HepG2 (cell line): ENCODE data around the gene TNRC18. TPM values are rescaled to one million over a fixed set of nuclear protein-coding genes. Genes with fewer than 3 reads are reported as not detected.
A peak's percentile ranks its signal among the peaks of the same experiment; 100 is the strongest.

ENCODE experiments used
- ARID2 ChIP-seq: sonication (generic); formaldehyde crosslinking; IDR thresholded peaks from 2 replicates; pipeline ENCODE4 v1.8.1; 2022; ENCODE audit warnings: mild to moderate bottlenecking, missing genetic modification reagents, borderline replicate concordance
- ATF4 ChIP-seq, 2 experiments: fragments of 450-650 bp in 1 of 2; sonication (generic) in 1 of 2; formaldehyde crosslinking; IDR thresholded peaks; 2 replicates each; pipeline versions ENCODE4 v1.5.0 to v1.8.0; 2020 to 2022; ENCODE audit warnings: mild to moderate bottlenecking in 1 of 2, missing genetic modification reagents in 1 of 2
- DMTF1 ChIP-seq: sonication (generic); formaldehyde crosslinking; IDR thresholded peaks from 2 replicates; pipeline ENCODE4 v1.4.0; 2020; ENCODE audit warnings: mild to moderate bottlenecking, missing genetic modification reagents
- EHMT2 ChIP-seq: fragments of 200-600 bp; sonication (generic); IDR thresholded peaks from 2 replicates; pipeline ENCODE4 v1.7.0; 2017; ENCODE audit warnings: antibody characterized with exemption, low read depth, low read length, borderline replicate concordance
- ETV5 ChIP-seq: IDR thresholded peaks from 2 replicates; pipeline ENCODE4 v1.6.1; 2018; ENCODE audit warnings: missing biosample characterization, missing genetic modification reagents, inconsistent platforms, borderline replicate concordance
- FOXM1 ChIP-seq: sonication (generic); formaldehyde crosslinking; IDR thresholded peaks from 2 replicates; pipeline ENCODE4 v1.5.0; 2020; ENCODE audit warnings: missing genetic modification reagents
- GABPB1 ChIP-seq: IDR thresholded peaks from 2 replicates; pipeline ENCODE4 v1.6.1; 2016; ENCODE audit warnings: mild to moderate bottlenecking, missing genetic modification reagents, moderate library complexity, missing compliant biosample characterization
- KMT2A ChIP-seq: sonication (generic); formaldehyde crosslinking; IDR thresholded peaks from 2 replicates; pipeline ENCODE4 v1.4.0; 2020; ENCODE audit warnings: missing genetic modification reagents
- MEF2D ChIP-seq: sonication (generic); formaldehyde crosslinking; IDR thresholded peaks from 2 replicates; pipeline ENCODE4 v1.5.1; 2020; ENCODE audit warnings: mild to moderate bottlenecking, missing genetic modification reagents
- NONO ChIP-seq, 2 experiments: fragments of 450-650 bp in 1 of 2; sonication (generic) in 1 of 2; formaldehyde crosslinking in 1 of 2; IDR thresholded peaks in 1 of 2; conservative IDR thresholded peaks in 1 of 2; 2 replicates each; pipeline versions ENCODE4 v1.6.1 to v1.8.0; 2017 to 2022; ENCODE audit warnings: mild to moderate bottlenecking in 1 of 2, missing genetic modification reagents in 1 of 2, moderate library complexity in 1 of 2
- PHF20 ChIP-seq: sonication (generic); formaldehyde crosslinking; IDR thresholded peaks from 2 replicates; pipeline ENCODE4 v1.5.0; 2020; ENCODE audit warnings: mild to moderate bottlenecking, missing genetic modification reagents
- POLR2G ChIP-seq: fragments of 200-400 bp; formaldehyde crosslinking; IDR thresholded peaks from 2 replicates; pipeline ENCODE4 v1.6.1; 2018; ENCODE audit warnings: mild to moderate bottlenecking, low read depth, low read length, moderate library complexity
- SMAD9 ChIP-seq: sonication (generic); formaldehyde crosslinking; IDR thresholded peaks from 2 replicates; pipeline ENCODE4 v1.5.1; 2020; ENCODE audit warnings: mild to moderate bottlenecking, missing genetic modification reagents
- SOX13 ChIP-seq, 3 experiments: fragments of 450-650 bp in 1 of 3; sonication (generic) in 1 of 3; formaldehyde crosslinking in 1 of 3; IDR thresholded peaks in 2 of 3; conservative IDR thresholded peaks in 1 of 3; 2 replicates each; pipeline versions ENCODE4 v1.5.0 to v1.6.1; 2016 to 2020; ENCODE audit warnings: antibody characterized with exemption in 1 of 3, mild to moderate bottlenecking in 1 of 3, missing compliant biosample characterization in 1 of 3, missing genetic modification reagents in 1 of 3, moderate library complexity in 1 of 3
- YY1 ChIP-seq: IDR thresholded peaks from 2 replicates; pipeline ENCODE4 v1.6.1; 2011; ENCODE audit warnings: low read length, low read depth, moderate library complexity, mild to moderate bottlenecking; ENCODE audit not compliant: insufficient read depth, insufficient replicate concordance
- ZBTB37 ChIP-seq: sonication (generic); formaldehyde crosslinking; IDR thresholded peaks from 2 replicates; pipeline ENCODE4 v1.4.0; 2020; ENCODE audit warnings: mild to moderate bottlenecking, missing genetic modification reagents
- ZNF281 ChIP-seq: sonication (generic); formaldehyde crosslinking; IDR thresholded peaks from 2 replicates; pipeline ENCODE4 v1.4.0; 2020; ENCODE audit warnings: missing genetic modification reagents, borderline replicate concordance
- ZNF510 ChIP-seq: sonication (generic); formaldehyde crosslinking; IDR thresholded peaks from 2 replicates; pipeline ENCODE4 v1.4.0; 2020; ENCODE audit warnings: low read depth, mild to moderate bottlenecking, missing genetic modification reagents
- ZNF607 ChIP-seq: sonication (generic); formaldehyde crosslinking; IDR thresholded peaks from 2 replicates; pipeline ENCODE4 v1.5.1; 2020; ENCODE audit warnings: missing genetic modification reagents, mild to moderate bottlenecking, borderline replicate concordance
- polyA plus RNA-seq, 8 experiments: library from polyadenylated mRNA; depleted of rRNA in 3 of 8; stranded (reverse) in 7 of 8; unstranded in 1 of 8; fragments of >200 nt; fragmentation: Illumina TruSeq in 4 of 8; extraction: Trizol in 4 of 8; gene quantifications; 2 replicates each; pipeline versions ENCODE4 v1.2.1 to v1.2.3, GENCODE V29; 2011 to 2016; ENCODE audit warnings: low read depth in 4 of 8, missing spikeins in 1 of 8, mixed read lengths in 1 of 8; ENCODE audit not compliant: insufficient read depth in 1 of 8
- total RNA-seq, 5 experiments: library from RNA; depleted of rRNA; stranded (reverse); fragments of >200 nt; fragmentation: Illumina TruSeq; extraction: Trizol; gene quantifications; 2 replicates each; pipeline ENCODE4 v1.2.3, GENCODE V29; 2016; ENCODE audit warnings: low read depth in 1 of 5

Gene TNRC18
- total and polyA plus RNA-seq, 2 of the 13 experiments (the other 11 are each of a cell fraction or from before 2014, with no cell fraction given): 11.7 to 17.4 TPM

- peak; percentile 56; the same call in 1 of the 2 replicates for TF ChIP-seq ZNF281 (CRISPR knock-in tag)
- no peak for TF ChIP-seq SOX13 (IDR thresholded peaks at IDR 0.05)
- TF ChIP-seq SOX13 (CRISPR knock-in tag; conservative IDR thresholded peaks at IDR 0.05 in 1 of 2, IDR thresholded peaks at IDR 0.05 in 1 of 2): no peak
- TF ChIP-seq ZNF510 (CRISPR knock-in tag): no peak
- TF ChIP-seq EHMT2: no peak
- 0 out of 2 replicates have a peak, but pooled peaks have one; percentile 18 for TF ChIP-seq ZBTB37 (CRISPR knock-in tag)
- TF ChIP-seq ETV5 (CRISPR knock-in tag): peak; percentile 30; the same call in 1 of the 2 replicates
- no peak for TF ChIP-seq KMT2A
- TF ChIP-seq PHF20: no peak
- TF ChIP-seq ATF4 (CRISPR knock-in tag; IDR thresholded peaks at IDR 0.05): 0 out of 4 replicates have a peak, but pooled peaks of 1 of the 2 experiments have one; percentile 6
- no peak for TF ChIP-seq DMTF1 (CRISPR knock-in tag)
- no peak for TF ChIP-seq FOXM1 (CRISPR knock-in tag)
- TF ChIP-seq YY1: peak; percentile 55
- TF ChIP-seq GABPB1: 0 out of 2 replicates have a peak, but pooled peaks have one; percentile 6
- TF ChIP-seq ZNF607 (CRISPR knock-in tag): 0 out of 2 replicates have a peak, but pooled peaks have one; percentile 14
- TF ChIP-seq ARID2 (CRISPR knock-in tag): 0 out of 2 replicates have a peak, but pooled peaks have one; percentile 37
- TF ChIP-seq NONO (IDR thresholded peaks at IDR 0.05): no peak
- peak; percentile 38; the same call in 1 of the 2 replicates for TF ChIP-seq NONO (CRISPR knock-in tag; conservative IDR thresholded peaks at IDR 0.05)
- no peak for TF ChIP-seq MEF2D
- peak; percentile 57 for TF ChIP-seq POLR2G
- TF ChIP-seq SMAD9: no peak
Observed at GRCh38 chr7:5424749-5425506, 1.3 kb upstream of the TNRC18 start (continued).
